Heart right ventricle (tissue), 16 donors: ENCODE measurements around the gene TMEM245. TPM values are rescaled to one million over a fixed set of nuclear protein-coding genes. Genes with fewer than 3 reads are reported as not detected.

Experiments
- ATAC-seq, 8 donors: fragments of 200-7000 bp; cut with Tn5 transposase; one replicate each; pipeline ENCODE4 v1.9.1; 2020; ENCODE audit warnings: mild to moderate bottlenecking in 8 of 8, moderate library complexity in 8 of 8, moderate number of reproducible peaks in 1 of 8
- DNase-seq, 2 donors: peaks; one replicate each; pipeline ENCODE4 v3.0.0-alpha.2; 2020
- H3K27ac ChIP-seq, 10 donors: fragments of 200-600 bp; sonication (generic) in 2 of 10; one replicate each; pipeline versions ENCODE4 v1.5.0 to v1.8.0; 2020 to 2022; ENCODE audit warnings: mild to moderate bottlenecking in 3 of 10
- H3K27me3 ChIP-seq, 7 donors: fragments of 200-600 bp; one replicate each; pipeline ENCODE4 v1.8.0; 2021 to 2022; ENCODE audit warnings: mild to moderate bottlenecking in 2 of 7
- H3K36me3 ChIP-seq, 9 donors: fragments of 200-600 bp; sonication (generic) in 1 of 9; one replicate each; pipeline versions ENCODE4 v1.5.0 to v1.8.0; 2020 to 2022; ENCODE audit warnings: mild to moderate bottlenecking in 2 of 9
- H3K4me1 ChIP-seq, 9 donors: fragments of 200-600 bp; sonication (generic) in 1 of 9; one replicate each; pipeline versions ENCODE4 v1.5.0 to v1.8.0; 2020 to 2022; ENCODE audit warnings: mild to moderate bottlenecking in 4 of 9
- H3K4me3 ChIP-seq, 10 donors: fragments of 200-600 bp; sonication (generic) in 2 of 10; one replicate each; pipeline versions ENCODE4 v1.5.0 to v1.8.0; 2020 to 2022; ENCODE audit warnings: mild to moderate bottlenecking in 7 of 10, moderate library complexity in 2 of 10
- H3K9me3 ChIP-seq, 11 donors: fragments of 200-600 bp in 10 of 11; sonication (generic) in 2 of 11; one replicate each; pipeline versions ENCODE4 v1.5.0 to v1.8.0; 2013 to 2022; ENCODE audit warnings: mild to moderate bottlenecking in 2 of 11, control low read depth in 1 of 11, moderate library complexity in 1 of 11
- WGBS, 2 donors: extraction: QIAGEN DNeasy Blood & Tissue Kit; methylation state at CpG; one replicate each; pipeline ENCODE4 v1.1.7; 2013; ENCODE audit warnings: inconsistent platforms in 1 of 2; 5-methylcytosine and 5-hydroxymethylcytosine counted together
- intact Hi-C, 10 donors: fragments of 100-400 bp; cut with DNase I; formaldehyde crosslinking; loops; one replicate each; pipeline versions ENCODE4 v1.11.1 to v1.14.2; 2022
- polyA plus RNA-seq, 2 donors: library from polyadenylated mRNA; stranded (reverse); fragments of 200-250 nt; gene quantifications; one replicate each; pipeline ENCODE4 v1.2.3, GENCODE V29; 2013
- total RNA-seq, 10 donors: library from RNA; stranded (reverse); fragmentation: NEBNext Ultra II Directional in 3 of 10; extraction: Animal tissue kit (Norgen Biotek cat#: 25700) in 3 of 10; gene quantifications; one replicate each; pipeline versions ENCODE4 v1.2.1 to v1.2.4, GENCODE V29; 2021 to 2023
- TF ChIP-seq, protein P1 (sequence below), 9 donors: fragments of 200-600 bp; sonication (generic) in 2 of 9; IDR thresholded peaks; one replicate each; pipeline versions ENCODE4 v1.5.0 to v1.8.0; 2021 to 2022; ENCODE audit warnings: antibody characterized with exemption in 9 of 9, mild to moderate bottlenecking in 5 of 9, moderate library complexity in 1 of 9
- donor health status: Arrhythmogenic right ventricular cardiomyopathy.
- donor health status: ischemic (EF 13 %, LVEDD 7.1; RV severe dilation, severe dysfunction).
- donor health status: healthy with polysubstance abuse.
- donor health status: DM: no; HTN: yes; CAD: no.
- donor health status: DM: no; HTN: no; CAD: no.
- donor health status: ischemic (EF 25% LVEDD 6.9; RV normal size, moderate dysfunction).
- donor health status: ischemic (EF 25% LVEDD 5.7; RV mildly dilated, moderate dysfunction).
- donor health status: healthy.
- donor health status: DM: yes; HTN: yes; CAD: no.
- donor health status: Ischemic cardiomyopathy.
- donor health status: ischemic (EF 35%, LVEDD 5.7; RV mildly dilated, moderate dysfunction).
- donor health status: nonischemic (EF 11% LVEDD 7.7; RV severe dilation, severe dysfunction).
- donor health status: DM: yes; HTN: yes; CAD: no.
- donor health status: PGD.
- donor health status: ischemic (EF 29% LVEDD 5.4; RV normal size, mild dysfunction).
- donor health status: nonischemic (EF 23%, LVEDD 6.1; RV moderate dilation, normal function).

TMEM245 gene
- total and polyA plus RNA-seq, 12 donors = 17.0 to 152 (median 96.2) TPM

DNA sequence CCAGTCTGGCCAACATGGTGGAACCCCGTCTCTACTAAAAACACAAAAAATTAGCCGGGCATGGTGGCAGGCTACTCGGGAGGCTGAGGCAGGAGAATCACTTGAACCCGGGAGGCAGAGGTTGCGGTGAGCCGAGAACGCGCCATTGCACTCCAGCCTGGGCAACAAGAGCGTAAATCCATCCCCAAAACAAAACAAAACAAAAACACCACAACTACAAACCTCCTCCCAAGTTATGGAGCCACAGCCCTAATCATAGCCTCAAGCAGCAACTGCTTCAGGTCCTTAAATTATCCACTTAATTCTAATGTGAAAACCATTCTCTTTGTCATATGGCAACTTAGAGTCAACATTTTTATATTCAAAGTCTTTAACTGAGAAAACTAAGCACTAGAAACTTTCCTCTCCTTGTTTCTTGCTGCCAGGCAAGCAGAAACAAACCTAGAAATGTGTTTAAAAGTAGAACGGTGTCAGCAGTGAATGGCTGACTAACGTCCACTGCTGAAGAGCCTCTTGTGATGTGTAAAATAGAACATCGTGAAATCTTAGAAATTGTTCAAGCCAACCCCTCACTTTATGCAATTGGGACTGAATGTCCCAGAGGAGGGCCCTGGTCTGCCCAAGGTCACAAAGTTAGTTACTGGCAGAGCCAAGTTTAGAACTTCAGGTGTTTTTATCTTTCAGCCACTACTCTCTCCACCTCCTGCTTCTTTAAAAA is 5.7 kb downstream of the TMEM245 start:
- no peaks in the 10 kb centered on the region for H3K27me3 ChIP-seq
- 73 to 77% methylated on average over 12 of the region's 12 CpGs for WGBS, 2 donors
- H3K4me3 ChIP-seq = peak overlapping the region in 1 of 10 donors; percentile 14
- no peaks in the 10 kb centered on the region for H3K9me3 ChIP-seq
- TF ChIP-seq, protein P1, sequence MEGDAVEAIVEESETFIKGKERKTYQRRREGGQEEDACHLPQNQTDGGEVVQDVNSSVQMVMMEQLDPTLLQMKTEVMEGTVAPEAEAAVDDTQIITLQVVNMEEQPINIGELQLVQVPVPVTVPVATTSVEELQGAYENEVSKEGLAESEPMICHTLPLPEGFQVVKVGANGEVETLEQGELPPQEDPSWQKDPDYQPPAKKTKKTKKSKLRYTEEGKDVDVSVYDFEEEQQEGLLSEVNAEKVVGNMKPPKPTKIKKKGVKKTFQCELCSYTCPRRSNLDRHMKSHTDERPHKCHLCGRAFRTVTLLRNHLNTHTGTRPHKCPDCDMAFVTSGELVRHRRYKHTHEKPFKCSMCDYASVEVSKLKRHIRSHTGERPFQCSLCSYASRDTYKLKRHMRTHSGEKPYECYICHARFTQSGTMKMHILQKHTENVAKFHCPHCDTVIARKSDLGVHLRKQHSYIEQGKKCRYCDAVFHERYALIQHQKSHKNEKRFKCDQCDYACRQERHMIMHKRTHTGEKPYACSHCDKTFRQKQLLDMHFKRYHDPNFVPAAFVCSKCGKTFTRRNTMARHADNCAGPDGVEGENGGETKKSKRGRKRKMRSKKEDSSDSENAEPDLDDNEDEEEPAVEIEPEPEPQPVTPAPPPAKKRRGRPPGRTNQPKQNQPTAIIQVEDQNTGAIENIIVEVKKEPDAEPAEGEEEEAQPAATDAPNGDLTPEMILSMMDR (IDR thresholded peaks at IDR 0.05) = no peak
- intact Hi-C loops = loop anchor here in 3 of 10 donors (10.0 kb wide), 2 partner anchors 99 to 191 kb away; partner anchors contain the start of gene CTNNAL1 (in 2 of the 3)
- peaks cover 7 to 100% (median 93%) of the 10 kb centered on the region in 9 donors for H3K4me1 ChIP-seq
- peak overlapping the region; percentile 19 to 84 (median 72) for H3K27ac ChIP-seq
- H3K36me3 ChIP-seq = no peaks in the 10 kb centered on the region
- DNase-seq (no peak), ATAC-seq (peak in 2 of 8 donors; percentile 51 to 70)

DNA sequence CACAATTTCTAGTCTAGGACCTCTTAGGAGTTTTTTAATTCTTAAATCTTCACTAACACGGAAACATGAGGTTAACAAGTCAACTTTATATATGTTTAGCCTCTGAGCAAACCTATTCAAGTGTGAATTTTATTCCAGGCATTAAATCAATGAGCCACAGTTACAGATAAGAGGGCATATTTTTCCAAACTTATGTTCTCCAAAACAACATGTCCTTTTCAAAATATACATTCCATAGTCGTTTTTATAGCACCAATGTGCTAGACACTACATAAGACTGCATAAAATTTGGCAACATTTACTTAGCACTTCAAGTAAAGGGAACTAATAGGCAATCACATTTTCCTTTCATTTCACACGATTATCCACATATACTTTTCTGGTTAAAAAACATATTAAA is 6.5 kb downstream of the TMEM245 start:
- H3K4me3 ChIP-seq = no peak overlapping the region
- no peaks in the 10 kb centered on the region for H3K9me3 ChIP-seq
- 53 to 55% methylated on average over 3 of the region's 3 CpGs for WGBS, 2 donors
- ATAC-seq (no peak), DNase-seq (no peak)
- H3K27me3 ChIP-seq = no peaks in the 10 kb centered on the region
- intact Hi-C loops = loop anchor here in 3 of 10 donors (10.0 kb wide), 2 partner anchors 98 to 192 kb away; partner anchors contain the start of gene CTNNAL1 (in 2 of the 3)
- no peaks in the 10 kb centered on the region for H3K36me3 ChIP-seq
- H3K4me1 ChIP-seq = peaks cover 7 to 100% (median 93%) of the 10 kb centered on the region in 9 donors
- peak overlapping the region; percentile 19 to 84 (median 72) for H3K27ac ChIP-seq
- TF ChIP-seq, protein P1 (IDR thresholded peaks at IDR 0.05) = no peak

DNA sequence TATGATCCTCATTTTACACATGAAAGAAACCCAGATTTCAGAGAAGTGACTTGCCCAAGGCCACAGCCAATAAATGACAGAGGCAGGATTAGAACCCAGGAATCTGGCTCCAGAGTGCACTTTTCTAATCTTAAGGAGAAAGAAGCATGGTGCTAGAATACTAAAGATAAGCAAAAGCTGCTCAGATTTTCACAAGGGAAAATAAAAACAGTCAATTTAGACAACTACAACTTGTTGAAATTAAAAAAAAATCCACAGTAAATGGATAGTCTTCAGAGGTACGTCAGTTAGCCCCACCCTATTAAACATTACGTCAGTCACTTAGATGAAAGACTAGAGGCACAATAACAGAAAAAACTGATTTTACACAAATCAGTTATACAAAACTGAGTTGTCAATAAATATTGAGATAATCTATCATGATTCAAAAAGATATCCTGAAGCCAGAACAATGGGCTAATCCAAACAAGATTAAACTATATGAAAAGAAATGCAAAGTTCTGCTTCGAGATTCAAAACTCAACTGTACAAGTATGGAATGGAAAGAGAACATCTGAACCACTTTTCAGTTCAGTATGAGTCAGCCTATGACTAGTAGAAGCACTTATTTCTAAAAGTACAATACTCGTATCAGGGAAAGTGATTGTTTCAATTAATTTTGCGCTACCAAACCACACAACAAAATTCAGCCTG is 9.3 kb downstream of the TMEM245 start:
- DNase-seq = no peak
- Histone ChIP-seq H3K4me3 (peak overlapping the region in 1 of 10 donors; percentile 2), H3K4me1 (peaks cover 10 to 93% (median 82%) of the 10 kb centered on the region in 9 donors), H3K9me3 (no peaks in the 10 kb centered on the region), H3K27me3 (no peaks in the 10 kb centered on the region), H3K27ac (peak overlapping the region; percentile 17 to 84 (median 73)), H3K36me3 (peaks cover 0 to 10% (median 3%) of the 10 kb centered on the region in 9 donors)
- ATAC-seq = peak in 6 of 8 donors; percentile 43 to 68 (median 56)
- WGBS, 2 donors = 27 to 38% methylated on average over 5 of the region's 5 CpGs
- intact Hi-C loops = loop anchor here in 3 of 10 donors (10.0 kb wide), 2 partner anchors 96 to 194 kb away; partner anchors contain the start of gene CTNNAL1 (in 2 of the 3)
- TF ChIP-seq, protein P1 (IDR thresholded peaks at IDR 0.05) = no peak

DNA sequence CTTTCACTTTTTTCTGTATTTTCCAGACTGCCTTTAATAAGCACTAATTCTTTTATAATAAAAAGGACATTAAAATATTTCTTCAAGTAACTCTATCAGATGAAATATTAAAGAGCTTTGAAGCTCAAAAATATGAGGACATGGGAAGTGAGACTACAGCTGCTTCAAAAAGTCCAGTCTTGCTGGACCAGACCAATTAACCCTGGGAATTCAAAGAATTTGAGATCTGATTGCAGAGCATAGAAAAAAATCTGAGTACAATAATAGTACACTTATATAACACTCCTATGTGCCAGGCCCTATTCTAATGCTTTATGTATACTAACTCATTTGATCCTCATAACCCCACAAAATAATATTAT is 9.8 kb downstream of the TMEM245 start:
- no peaks in the 10 kb centered on the region for H3K9me3 ChIP-seq
- no peaks in the 10 kb centered on the region for H3K27me3 ChIP-seq
- H3K4me3 ChIP-seq = no peak overlapping the region
- H3K27ac ChIP-seq = peak overlapping the region; percentile 17 to 84 (median 73)
- TF ChIP-seq, protein P1 (IDR thresholded peaks at IDR 0.05) = no peak
- peaks cover 10 to 89% (median 79%) of the 10 kb centered on the region in 9 donors for H3K4me1 ChIP-seq
- intact Hi-C loops = loop anchor here in 3 of 10 donors (10.0 kb wide), 2 partner anchors 95 to 195 kb away; partner anchors contain the start of gene CTNNAL1 (in 2 of the 3)
- ATAC-seq (peak in 4 of 8 donors; percentile 21 to 45 (median 28)), DNase-seq (no peak)
- H3K36me3 ChIP-seq = peaks cover 0 to 15% (median 7%) of the 10 kb centered on the region in 9 donors
